HepG2 (cell line): ENCODE results near the gene DDR2. TPM values are rescaled to one million over a fixed set of nuclear protein-coding genes. Genes with fewer than 3 reads are reported as not detected.

Experiments
- ATAC-seq: fragments of 200-7000 bp; cut with Tn5 transposase; 3 replicates; pipeline ENCODE4 v1.9.1; 2020; ENCODE audit warnings: mild to moderate bottlenecking, moderate library complexity
- BruUV-seq: library from RNA; stranded (reverse); fragments of 400-500 nt; replicated peaks from 2 replicates; lab custom pipeline; 2021; lab: Mats Ljungman, UMichigan
- CTCF ChIA-PET: fragments of 300-600 bp; formaldehyde crosslinking; extraction: SDS; loops from one replicate; lab custom pipeline; 2021; ENCODE audit warnings: low total read pairs, inconsistent platforms, low intra/inter-chr PET ratio; lab: Yijun Ruan, JAX
- POLR2A ChIA-PET: fragments of 350-600 bp; sonication (Branson Sonifier 250); formaldehyde crosslinking; loops from one replicate; lab custom pipeline; 2020; ENCODE audit warnings: antibody characterized with exemption, inconsistent platforms; lab: Yijun Ruan, JAX
- DNase-seq: peaks from one replicate; pipeline ENCODE4 v3.0.0-alpha.2; 2015; ENCODE audit warnings: low spot score
- FAIRE-seq: peaks from 3 replicates; lab custom pipeline; 2011; peaks lifted over from hg19 to GRCh38; lab: Jason Lieb, UNC
- H2AFZ ChIP-seq: one replicate; pipeline ENCODE4 v1.6.1; 2011; ENCODE audit warnings: low read length, inconsistent platforms
- H3K27ac ChIP-seq: fragments of 300-600 bp; 3 replicates; pipeline ENCODE4 v1.8.0; 2011; ENCODE audit warnings: mixed run types, mild to moderate bottlenecking, mixed read lengths, low read length, inconsistent platforms; ENCODE audit not compliant: insufficient read depth; ENCODE audit errors: extremely low read length
- H3K27me3 ChIP-seq, 2 experiments: fragments of 200-600 bp in 1 of 2; 2 replicates in 1 of 2; 3 replicates in 1 of 2; pipeline versions ENCODE4 v1.6.0 to v1.8.0; 2011; ENCODE audit warnings: low read length in 2 of 2, mild to moderate bottlenecking in 2 of 2, moderate library complexity in 2 of 2, inconsistent platforms in 1 of 2; ENCODE audit not compliant: insufficient read depth in 2 of 2, control insufficient read depth in 1 of 2
- H3K36me3 ChIP-seq, 2 experiments: fragments of 200-600 bp in 1 of 2; replicated peaks in 1 of 2; 2 replicates in 1 of 2; 3 replicates in 1 of 2; pipeline versions ENCODE4 v1.5.1 to v1.8.0; 2011; ENCODE audit warnings: low read length in 2 of 2, inconsistent platforms in 1 of 2; ENCODE audit not compliant: insufficient read depth in 2 of 2, control insufficient read depth in 1 of 2
- H3K4me1 ChIP-seq: 2 replicates; pipeline ENCODE4 v1.5.1; 2012; ENCODE audit warnings: low read length, inconsistent platforms; ENCODE audit not compliant: insufficient read depth
- H3K4me2 ChIP-seq: 2 replicates; pipeline ENCODE4 v1.6.0; 2011; ENCODE audit warnings: low read depth, low read length, inconsistent platforms
- H3K4me3 ChIP-seq, 3 experiments: fragments of 200-600 bp in 1 of 3; sonication (generic), shearing (Covaris generic) in 1 of 3; replicated peaks in 1 of 3; 2 replicates each; pipeline ENCODE4 v1.5.1; 2011 to 2016; ENCODE audit warnings: low read length in 3 of 3, inconsistent platforms in 2 of 3, low read depth in 2 of 3, mild to moderate bottlenecking in 2 of 3, control low read depth in 1 of 3, mixed read lengths in 1 of 3; ENCODE audit not compliant: insufficient read depth in 1 of 3
- H3K79me2 ChIP-seq: one replicate; pipeline ENCODE4 v1.6.1; 2011; ENCODE audit warnings: low read length, inconsistent platforms; ENCODE audit not compliant: insufficient read depth
- H3K9ac ChIP-seq: 2 replicates; pipeline ENCODE4 v1.6.0; 2011; ENCODE audit warnings: mild to moderate bottlenecking, low read depth, low read length, inconsistent platforms; ENCODE audit not compliant: insufficient read depth
- H3K9me3 ChIP-seq: 2 replicates; pipeline ENCODE4 v1.5.1; 2012; ENCODE audit warnings: mild to moderate bottlenecking, low read length
- H4K20me1 ChIP-seq: 2 replicates; pipeline ENCODE4 v1.6.0; 2011; ENCODE audit warnings: inconsistent platforms, mild to moderate bottlenecking, low read length, moderate library complexity; ENCODE audit not compliant: insufficient read depth
- CAMTA2 ChIP-seq: sonication (generic); formaldehyde crosslinking; IDR thresholded peaks from 2 replicates; pipeline ENCODE4 v1.4.0; 2020; ENCODE audit warnings: mild to moderate bottlenecking, missing genetic modification reagents, borderline replicate concordance
- FIP1L1 ChIP-seq: fragments of 200-400 bp; formaldehyde crosslinking; IDR thresholded peaks from 2 replicates; pipeline ENCODE4 v1.6.1; 2018; ENCODE audit warnings: low read depth, mild to moderate bottlenecking, low read length, moderate library complexity, borderline replicate concordance; ENCODE audit not compliant: insufficient read depth
- GABPB1 ChIP-seq: IDR thresholded peaks from 2 replicates; pipeline ENCODE4 v1.6.1; 2016; ENCODE audit warnings: mild to moderate bottlenecking, missing genetic modification reagents, moderate library complexity, missing compliant biosample characterization
- GTF3A ChIP-seq: sonication (generic); formaldehyde crosslinking; conservative IDR thresholded peaks from 2 replicates; pipeline ENCODE4 v1.4.0; 2020; ENCODE audit warnings: mild to moderate bottlenecking, missing genetic modification reagents
- HES4 ChIP-seq: sonication (generic); formaldehyde crosslinking; IDR thresholded peaks from 2 replicates; pipeline ENCODE4 v1.9.0; 2021; ENCODE audit warnings: mild to moderate bottlenecking, missing genetic modification reagents, borderline replicate concordance
- IRX3 ChIP-seq: sonication (generic); formaldehyde crosslinking; IDR thresholded peaks from 2 replicates; pipeline ENCODE4 v1.8.1; 2023; ENCODE audit warnings: mild to moderate bottlenecking, low read depth, missing genetic modification reagents, borderline replicate concordance
- NCOA2 ChIP-seq: sonication (generic); formaldehyde crosslinking; IDR thresholded peaks from 2 replicates; pipeline ENCODE4 v1.8.0; 2022; ENCODE audit warnings: inconsistent platforms
- PAF1 ChIP-seq: IDR thresholded peaks from 2 replicates; pipeline ENCODE4 v1.6.1; 2016; ENCODE audit warnings: missing genetic modification reagents, missing compliant biosample characterization
- RFX3 ChIP-seq: IDR thresholded peaks from 2 replicates; pipeline ENCODE4 v1.6.1; 2016; ENCODE audit warnings: missing biosample characterization, missing genetic modification reagents
- SMAD1 ChIP-seq: sonication (generic); formaldehyde crosslinking; IDR thresholded peaks from 2 replicates; pipeline ENCODE4 v1.4.0; 2020; ENCODE audit warnings: missing genetic modification reagents, low read depth, mild to moderate bottlenecking, borderline replicate concordance
- SRY ChIP-seq: sonication (generic); formaldehyde crosslinking; IDR thresholded peaks from 2 replicates; pipeline ENCODE4 v1.8.0; 2022; ENCODE audit warnings: mild to moderate bottlenecking, missing genetic modification reagents
- ZBTB3 ChIP-seq: sonication (generic); formaldehyde crosslinking; IDR thresholded peaks from 2 replicates; pipeline ENCODE4 v1.4.0; 2020; ENCODE audit warnings: low read depth, mild to moderate bottlenecking, moderate library complexity, missing genetic modification reagents, borderline replicate concordance
- ZNF138 ChIP-seq: sonication (generic); formaldehyde crosslinking; IDR thresholded peaks from 2 replicates; pipeline ENCODE4 v1.5.0; 2020; ENCODE audit warnings: mild to moderate bottlenecking, low read depth, missing genetic modification reagents
- ZNF24 ChIP-seq: fragments of 450-650 bp; IDR thresholded peaks from 2 replicates; pipeline ENCODE4 v1.6.1; 2017; ENCODE audit warnings: antibody characterized with exemption, mild to moderate bottlenecking
- ZNF337 ChIP-seq: sonication (generic); formaldehyde crosslinking; IDR thresholded peaks from 2 replicates; pipeline ENCODE4 v1.5.1; 2020; ENCODE audit warnings: missing genetic modification reagents, low read depth, mild to moderate bottlenecking, borderline replicate concordance
- ZNF747 ChIP-seq: sonication (generic); formaldehyde crosslinking; IDR thresholded peaks from 2 replicates; pipeline ENCODE4 v1.8.1; 2023; ENCODE audit warnings: missing genetic modification reagents, mild to moderate bottlenecking, borderline replicate concordance
- WGBS: methylation state at CpG from one replicate; pipeline ENCODE4 v1.1.6; 2017; ENCODE audit warnings: low lambda C conversion rate; 5-methylcytosine and 5-hydroxymethylcytosine counted together
- in situ Hi-C: cut with HindIII; loops from 2 replicates; pipeline ENCODE4 v1.10.0; 2017; ENCODE audit warnings: low pct_unique_long_range_greater_than_20kb; ENCODE audit not compliant: extremely low pct_ligation_motif_present
- intact Hi-C: fragments of 100-400 bp; cut with micrococcal nuclease; formaldehyde crosslinking; loops from one replicate; pipeline ENCODE4 v1.10.0; 2022; ENCODE audit not compliant: unreplicated experiment
- polyA plus RNA-seq, 8 experiments: library from polyadenylated mRNA; depleted of rRNA in 3 of 8; stranded (reverse) in 7 of 8; unstranded in 1 of 8; fragments of >200 nt; fragmentation: Illumina TruSeq in 4 of 8; extraction: Trizol in 4 of 8; gene quantifications; 2 replicates each; pipeline versions ENCODE4 v1.2.1 to v1.2.3, GENCODE V29; 2011 to 2016; ENCODE audit warnings: low read depth in 4 of 8, missing spikeins in 1 of 8, mixed read lengths in 1 of 8; ENCODE audit not compliant: insufficient read depth in 1 of 8
- total RNA-seq, 5 experiments: library from RNA; depleted of rRNA; stranded (reverse); fragments of >200 nt; fragmentation: Illumina TruSeq; extraction: Trizol; gene quantifications; 2 replicates each; pipeline ENCODE4 v1.2.3, GENCODE V29; 2016; ENCODE audit warnings: low read depth in 1 of 5
- TF ChIP-seq, protein P1 (sequence below): sonication (generic); formaldehyde crosslinking; IDR thresholded peaks from 2 replicates; pipeline ENCODE4 v1.4.0; 2020; ENCODE audit warnings: missing genetic modification reagents
- TF ChIP-seq, protein P2 (sequence below): sonication (generic); formaldehyde crosslinking; IDR thresholded peaks from 2 replicates; pipeline ENCODE4 v1.5.1; 2020; ENCODE audit warnings: missing genetic modification reagents, mild to moderate bottlenecking, borderline replicate concordance

Gene DDR2
- total and polyA plus RNA-seq, 2 of the 13 experiments (the other 11 are each of a cell fraction or from before 2014, with no cell fraction given) = 0.36 to 0.38 TPM

DNA sequence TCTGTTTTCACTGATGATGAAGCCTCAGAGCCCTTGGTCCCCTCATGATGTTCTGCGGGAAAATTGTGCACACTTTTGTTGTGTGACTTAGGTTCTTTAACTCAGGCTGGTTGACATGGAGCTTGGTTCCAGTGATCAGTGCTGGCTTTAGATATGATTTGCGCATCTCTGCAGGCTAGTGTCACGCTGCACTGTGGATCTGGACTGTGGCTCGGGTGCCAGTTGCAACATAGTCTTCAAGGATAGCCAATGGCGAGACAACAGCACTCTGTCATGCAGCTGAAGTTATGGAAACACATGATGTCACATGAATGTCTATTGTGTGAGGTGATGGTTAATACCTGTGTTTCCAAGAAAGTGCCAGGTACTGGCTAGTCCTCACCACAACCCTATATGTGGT is 56.7 kb downstream of the DDR2 start:
- no peak for FAIRE-seq
- TF ChIP-seq, protein P1, sequence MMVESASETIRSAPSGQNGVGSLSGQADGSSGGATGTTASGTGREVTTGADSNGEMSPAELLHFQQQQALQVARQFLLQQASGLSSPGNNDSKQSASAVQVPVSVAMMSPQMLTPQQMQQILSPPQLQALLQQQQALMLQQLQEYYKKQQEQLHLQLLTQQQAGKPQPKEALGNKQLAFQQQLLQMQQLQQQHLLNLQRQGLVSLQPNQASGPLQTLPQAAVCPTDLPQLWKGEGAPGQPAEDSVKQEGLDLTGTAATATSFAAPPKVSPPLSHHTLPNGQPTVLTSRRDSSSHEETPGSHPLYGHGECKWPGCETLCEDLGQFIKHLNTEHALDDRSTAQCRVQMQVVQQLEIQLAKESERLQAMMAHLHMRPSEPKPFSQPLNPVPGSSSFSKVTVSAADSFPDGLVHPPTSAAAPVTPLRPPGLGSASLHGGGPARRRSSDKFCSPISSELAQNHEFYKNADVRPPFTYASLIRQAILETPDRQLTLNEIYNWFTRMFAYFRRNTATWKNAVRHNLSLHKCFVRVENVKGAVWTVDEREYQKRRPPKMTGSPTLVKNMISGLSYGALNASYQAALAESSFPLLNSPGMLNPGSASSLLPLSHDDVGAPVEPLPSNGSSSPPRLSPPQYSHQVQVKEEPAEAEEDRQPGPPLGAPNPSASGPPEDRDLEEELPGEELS = no peak
- TF ChIP-seq, protein P2, sequence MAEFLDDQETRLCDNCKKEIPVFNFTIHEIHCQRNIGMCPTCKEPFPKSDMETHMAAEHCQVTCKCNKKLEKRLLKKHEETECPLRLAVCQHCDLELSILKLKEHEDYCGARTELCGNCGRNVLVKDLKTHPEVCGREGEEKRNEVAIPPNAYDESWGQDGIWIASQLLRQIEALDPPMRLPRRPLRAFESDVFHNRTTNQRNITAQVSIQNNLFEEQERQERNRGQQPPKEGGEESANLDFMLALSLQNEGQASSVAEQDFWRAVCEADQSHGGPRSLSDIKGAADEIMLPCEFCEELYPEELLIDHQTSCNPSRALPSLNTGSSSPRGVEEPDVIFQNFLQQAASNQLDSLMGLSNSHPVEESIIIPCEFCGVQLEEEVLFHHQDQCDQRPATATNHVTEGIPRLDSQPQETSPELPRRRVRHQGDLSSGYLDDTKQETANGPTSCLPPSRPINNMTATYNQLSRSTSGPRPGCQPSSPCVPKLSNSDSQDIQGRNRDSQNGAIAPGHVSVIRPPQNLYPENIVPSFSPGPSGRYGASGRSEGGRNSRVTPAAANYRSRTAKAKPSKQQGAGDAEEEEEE (CRISPR knock-in tag) = no peak
- TF ChIP-seq PAF1 (CRISPR knock-in tag) (no peak), GTF3A (CRISPR knock-in tag) (no peak), HES4 (no peak), SMAD1 (CRISPR knock-in tag) (no peak), GABPB1 (CRISPR knock-in tag) (no peak), ZNF138 (CRISPR knock-in tag) (no peak), RFX3 (CRISPR knock-in tag) (no peak), IRX3 (CRISPR knock-in tag) (no peak), ZNF747 (CRISPR knock-in tag) (no peak), CAMTA2 (CRISPR knock-in tag) (no peak), FIP1L1 (no peak), NCOA2 (CRISPR knock-in tag) (no peak), ZBTB3 (no peak), ZNF337 (CRISPR knock-in tag) (no peak), ZNF24 (no peak), SRY (CRISPR knock-in tag) (no peak)
- TF ChIP-seq, all 625 proteins: peak for 0
- in situ Hi-C loops = no loop called here
- Histone ChIP-seq H3K27me3 (no peaks in the 10 kb centered on the region), H3K36me3 (no peaks in the 10 kb centered on the region), H4K20me1 (no peaks in the 10 kb centered on the region), H3K4me2 (no peak overlapping the region), H3K9ac (no peak overlapping the region), H2AFZ (no peak overlapping the region), H3K9me3 (no peaks in the 10 kb centered on the region), H3K27ac (no peak overlapping the region), H3K79me2 (no peaks in the 10 kb centered on the region), H3K4me1 (peaks cover 28% of the 10 kb centered on the region), H3K4me3 (no peak overlapping the region)
- ATAC-seq (no peak), DNase-seq (no peak)
- ChIA-PET CTCF (no interaction called here), POLR2A (no interaction called here)
- no TSS peak for BruUV-seq
- 93% methylated on average over 4 of the region's 5 CpGs for WGBS
- intact Hi-C loops = no loop called here
